K562 (cell line): ENCODE results near the gene S100A6. TPM values are rescaled to one million over a fixed set of nuclear protein-coding genes. Genes with fewer than 3 reads are reported as not detected.

Experiments used
- ATAC-seq: fragments of 200-7000 bp; cut with Tn5 transposase; 3 replicates; pipeline ENCODE4 v1.9.1; 2020; ENCODE audit warnings: moderate library complexity
- BruUV-seq: library from RNA; stranded (reverse); fragments of 400-500 nt; replicated peaks from 2 replicates; lab custom pipeline; 2021; lab: Mats Ljungman, UMichigan
- CTCF ChIA-PET: fragments of 300-600 bp; formaldehyde crosslinking; extraction: SDS; loops from one replicate; lab custom pipeline; 2021; ENCODE audit warnings: low intra/inter-chr PET ratio; lab: Yijun Ruan, JAX
- POLR2A ChIA-PET: fragments of 300-600, 350-650 bp; sonication (Branson Sonifier 250); formaldehyde crosslinking; extraction: SDS; loops from one replicate; lab custom pipeline; 2021; ENCODE audit warnings: antibody characterized with exemption, inconsistent platforms; lab: Yijun Ruan, JAX
- DNase-seq, 4 experiments: peaks; one replicate each; pipeline versions ENCODE4 v3.0.0 to v3.0.0-alpha.2; 2011 to 2018; ENCODE audit warnings: low spot score in 3 of 4, mixed read lengths in 3 of 4; ENCODE audit errors: extremely low read depth in 1 of 4
- FAIRE-seq: peaks from 2 replicates; lab custom pipeline; 2011; peaks lifted over from hg19 to GRCh38; lab: Jason Lieb, UNC
- H2AFZ ChIP-seq: 2 replicates; pipeline ENCODE4 v1.6.0; 2011; ENCODE audit warnings: low read depth, low read length, control low read depth, inconsistent platforms
- H3K27ac ChIP-seq: fragments of 200-600 bp; 3 replicates; pipeline ENCODE4 v1.8.0; 2011; ENCODE audit warnings: low read depth, mild to moderate bottlenecking, control low read depth, inconsistent platforms, low read length, moderate library complexity, mixed read lengths; ENCODE audit errors: extremely low read depth
- H3K27me3 ChIP-seq, 2 experiments: fragments of 300-600 bp in 1 of 2; 2 replicates in 1 of 2; 3 replicates in 1 of 2; pipeline versions ENCODE4 v1.6.0 to v1.8.0; 2011; ENCODE audit warnings: inconsistent platforms in 2 of 2, low read length in 2 of 2, mild to moderate bottlenecking in 1 of 2, mixed read lengths in 1 of 2, moderate library complexity in 1 of 2; ENCODE audit not compliant: control insufficient read depth in 2 of 2, insufficient read depth in 2 of 2
- H3K36me3 ChIP-seq: fragments of 300-600 bp; 3 replicates; pipeline ENCODE4 v1.8.0; 2011; ENCODE audit warnings: mild to moderate bottlenecking, low read length, inconsistent platforms; ENCODE audit not compliant: control insufficient read depth, insufficient read depth
- H3K4me1 ChIP-seq, 2 experiments: fragments of 200-600 bp in 1 of 2; replicated peaks in 1 of 2; 2 replicates in 1 of 2; 3 replicates in 1 of 2; pipeline versions ENCODE4 v1.5.1 to v1.8.0; 2011; ENCODE audit warnings: inconsistent platforms in 2 of 2, low read length in 2 of 2, mild to moderate bottlenecking in 1 of 2, mixed read lengths in 1 of 2, moderate library complexity in 1 of 2; ENCODE audit not compliant: control insufficient read depth in 2 of 2, insufficient read depth in 2 of 2
- H3K4me2 ChIP-seq: 2 replicates; pipeline ENCODE4 v1.6.1; 2011; ENCODE audit warnings: low read length, control low read depth, inconsistent platforms, mixed read lengths; ENCODE audit not compliant: insufficient read depth
- H3K4me3 ChIP-seq: fragments of 200-600 bp; sonication (generic), shearing (Covaris generic); 2 replicates; pipeline ENCODE4 v1.5.1; 2016; ENCODE audit warnings: control low read depth, inconsistent platforms
- H3K79me2 ChIP-seq: fragments of 200-600 bp; 3 replicates; pipeline ENCODE4 v1.8.0; 2011; ENCODE audit warnings: low read length, inconsistent platforms; ENCODE audit not compliant: control insufficient read depth, insufficient read depth
- H3K9ac ChIP-seq, 2 experiments: 2 replicates each; pipeline versions ENCODE4 v1.6.0 to v1.6.1; 2011; ENCODE audit warnings: low read depth in 2 of 2, low read length in 2 of 2, control low read depth in 1 of 2, inconsistent platforms in 1 of 2, mild to moderate bottlenecking in 1 of 2, mixed read lengths in 1 of 2; ENCODE audit not compliant: insufficient read depth in 1 of 2
- H3K9me1 ChIP-seq: one replicate; pipeline ENCODE4 v1.6.0; 2011; ENCODE audit warnings: inconsistent platforms, mild to moderate bottlenecking, low read length, moderate library complexity; ENCODE audit not compliant: control insufficient read depth, insufficient read depth
- H3K9me3 ChIP-seq: replicated peaks from 2 replicates; pipeline ENCODE4 v1.5.1; 2011; ENCODE audit warnings: low read depth, low read length, inconsistent platforms; ENCODE audit not compliant: control insufficient read depth, insufficient read depth
- H4K20me1 ChIP-seq: replicated peaks from 2 replicates; pipeline ENCODE4 v1.6.1; 2011; ENCODE audit warnings: low read length, inconsistent platforms, mixed read lengths; ENCODE audit not compliant: control insufficient read depth, insufficient read depth
- CHD4 ChIP-seq: fragments of 200-600 bp; sonication (generic); IDR thresholded peaks from 3 replicates; pipeline ENCODE4 v1.6.1; 2012; ENCODE audit warnings: low read depth, mild to moderate bottlenecking, mixed read lengths, low read length, inconsistent platforms; ENCODE audit not compliant: insufficient read depth, insufficient replicate concordance, poor library complexity, severe bottlenecking
- MED1 ChIP-seq: sonication (generic); formaldehyde crosslinking; IDR thresholded peaks from 2 replicates; pipeline ENCODE4 v1.8.1; 2023; ENCODE audit warnings: missing genetic modification reagents, borderline replicate concordance
- NFIC ChIP-seq: fragments of 450-650 bp; IDR thresholded peaks from 2 replicates; pipeline ENCODE4 v1.6.1; 2017; ENCODE audit warnings: mild to moderate bottlenecking, inconsistent platforms
- SRSF1 ChIP-seq: fragments of 200-400 bp; formaldehyde crosslinking; IDR thresholded peaks from 2 replicates; pipeline ENCODE4 v1.6.1; 2017; ENCODE audit warnings: mild to moderate bottlenecking, low read depth, low read length, moderate library complexity
- TGIF2 ChIP-seq: sonication (generic); formaldehyde crosslinking; IDR thresholded peaks from 2 replicates; pipeline ENCODE4 v1.8.1; 2022; ENCODE audit warnings: mild to moderate bottlenecking, missing genetic modification reagents, moderate library complexity
- WGBS: fragments of 100-300 bp; shearing (Covaris generic); methylation state at CpG from one replicate; pipeline ENCODE4 v1.1.6; 2016; ENCODE audit warnings: low coverage, mixed read lengths; ENCODE audit not compliant: insufficient coverage; ENCODE audit errors: missing lambda C conversion rate; 5-methylcytosine and 5-hydroxymethylcytosine counted together
- in situ Hi-C: fragments of 300-500 bp; cut with MboI; formaldehyde crosslinking; loops from 4 replicates; pipeline ENCODE4 v1.15.0; 2018; ENCODE audit warnings: inconsistent platforms, mixed read lengths
- intact Hi-C: fragments of 100-400 bp; cut with micrococcal nuclease; formaldehyde crosslinking; loops from 2 replicates; pipeline ENCODE4 v1.14.2; 2022
- polyA plus RNA-seq, 8 experiments: library from polyadenylated mRNA; depleted of rRNA in 4 of 8; stranded (reverse) in 5 of 8; unstranded in 3 of 8; fragments of >200 nt; fragmentation: Nextera tagmentation in 2 of 8; fragmentation: Illumina TruSeq in 1 of 8; extraction: Ambion mirVana in 2 of 8; extraction: Trizol in 1 of 8; gene quantifications; 2 replicates each; pipeline versions ENCODE4 v1.2.1 to v1.2.3, GENCODE V29; 2011 to 2014; ENCODE audit warnings: inconsistent platforms in 1 of 8, missing spikeins in 1 of 8
- total RNA-seq, 7 experiments: library from RNA; depleted of rRNA in 6 of 7; stranded (reverse); fragments of >200 nt in 6 of 7; fragmentation: Illumina TruSeq in 2 of 7; extraction: Trizol in 2 of 7; gene quantifications; 2 replicates each; pipeline versions ENCODE4 v1.2.1 to v1.2.3, GENCODE V29; 2011 to 2021; ENCODE audit warnings: low replicate concordance in 1 of 7
- TF ChIP-seq, protein P1 (sequence below): fragments of 450-650 bp; formaldehyde crosslinking; IDR thresholded peaks from 2 replicates; pipeline ENCODE4 v1.4.0; 2022; ENCODE audit warnings: missing genetic modification characterization
- TF ChIP-seq, protein P2 (sequence below): fragments of 150-350 bp; conservative IDR thresholded peaks from 2 replicates; pipeline ENCODE4 v1.6.1; 2014; ENCODE audit warnings: low read length

The S100A6 gene
- total and polyA plus RNA-seq, 9 of the 15 experiments (the other 6 are each of a cell fraction or from before 2014, with no cell fraction given) = 9.8 to 66.5 (median 23.2) TPM

DNA sequence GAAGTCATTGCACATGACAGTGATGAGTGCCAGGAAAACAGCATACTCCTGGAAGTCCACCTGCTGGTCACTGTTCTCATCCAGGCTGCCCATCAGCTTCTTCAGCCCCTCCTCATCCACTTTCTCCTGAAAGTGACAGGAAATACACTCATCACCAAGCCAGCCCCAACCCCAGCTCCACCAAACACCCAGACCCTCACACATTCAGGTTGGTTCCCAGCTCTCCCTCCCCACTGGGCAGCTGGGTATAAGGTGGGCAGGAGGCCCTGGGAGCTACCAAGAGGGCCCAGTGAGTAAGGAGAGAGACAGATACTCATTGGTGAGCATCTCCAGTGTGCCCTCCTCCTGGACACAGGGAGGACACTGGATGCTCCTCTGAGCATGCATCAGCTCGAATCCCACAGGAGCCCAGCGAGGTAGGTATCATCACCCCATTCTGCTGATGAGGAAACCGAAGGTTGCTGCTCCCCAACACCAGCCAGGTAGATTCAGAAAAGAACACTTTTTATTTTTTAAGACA is 25.7 kb upstream of the S100A6 start:
- TF ChIP-seq SRSF1 (no peak), TGIF2 (CRISPR knock-in tag) (no peak), NFIC (no peak), MED1 (CRISPR knock-in tag) (no peak), CHD4 (no peak)
- TF ChIP-seq, protein P1, sequence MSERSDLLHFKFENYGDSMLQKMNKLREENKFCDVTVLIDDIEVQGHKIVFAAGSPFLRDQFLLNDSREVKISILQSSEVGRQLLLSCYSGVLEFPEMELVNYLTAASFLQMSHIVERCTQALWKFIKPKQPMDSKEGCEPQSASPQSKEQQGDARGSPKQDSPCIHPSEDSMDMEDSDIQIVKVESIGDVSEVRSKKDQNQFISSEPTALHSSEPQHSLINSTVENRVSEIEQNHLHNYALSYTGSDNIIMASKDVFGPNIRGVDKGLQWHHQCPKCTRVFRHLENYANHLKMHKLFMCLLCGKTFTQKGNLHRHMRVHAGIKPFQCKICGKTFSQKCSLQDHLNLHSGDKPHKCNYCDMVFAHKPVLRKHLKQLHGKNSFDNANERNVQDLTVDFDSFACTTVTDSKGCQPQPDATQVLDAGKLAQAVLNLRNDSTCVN (CRISPR knock-in tag) = no peak
- TF ChIP-seq, protein P2, sequence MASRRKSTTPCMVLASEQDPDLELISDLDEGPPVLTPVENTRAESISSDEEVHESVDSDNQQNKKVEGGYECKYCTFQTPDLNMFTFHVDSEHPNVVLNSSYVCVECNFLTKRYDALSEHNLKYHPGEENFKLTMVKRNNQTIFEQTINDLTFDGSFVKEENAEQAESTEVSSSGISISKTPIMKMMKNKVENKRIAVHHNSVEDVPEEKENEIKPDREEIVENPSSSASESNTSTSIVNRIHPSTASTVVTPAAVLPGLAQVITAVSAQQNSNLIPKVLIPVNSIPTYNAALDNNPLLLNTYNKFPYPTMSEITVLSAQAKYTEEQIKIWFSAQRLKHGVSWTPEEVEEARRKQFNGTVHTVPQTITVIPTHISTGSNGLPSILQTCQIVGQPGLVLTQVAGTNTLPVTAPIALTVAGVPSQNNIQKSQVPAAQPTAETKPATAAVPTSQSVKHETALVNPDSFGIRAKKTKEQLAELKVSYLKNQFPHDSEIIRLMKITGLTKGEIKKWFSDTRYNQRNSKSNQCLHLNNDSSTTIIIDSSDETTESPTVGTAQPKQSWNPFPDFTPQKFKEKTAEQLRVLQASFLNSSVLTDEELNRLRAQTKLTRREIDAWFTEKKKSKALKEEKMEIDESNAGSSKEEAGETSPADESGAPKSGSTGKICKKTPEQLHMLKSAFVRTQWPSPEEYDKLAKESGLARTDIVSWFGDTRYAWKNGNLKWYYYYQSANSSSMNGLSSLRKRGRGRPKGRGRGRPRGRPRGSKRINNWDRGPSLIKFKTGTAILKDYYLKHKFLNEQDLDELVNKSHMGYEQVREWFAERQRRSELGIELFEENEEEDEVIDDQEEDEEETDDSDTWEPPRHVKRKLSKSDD = no peak
- TF ChIP-seq, all 486 proteins: peak for 0
- no peaks in the 10 kb centered on the region for H3K79me2 ChIP-seq
- peaks cover 6% of the 10 kb centered on the region for H3K9me1 ChIP-seq
- no peak overlapping the region for H2AFZ ChIP-seq
- no peaks in the 10 kb centered on the region for H4K20me1 ChIP-seq
- H3K27ac ChIP-seq = no peak overlapping the region
- peaks cover 13% of the 10 kb centered on the region in 2 experiments for H3K4me1 ChIP-seq
- no peak overlapping the region for H3K4me3 ChIP-seq
- H3K4me2 ChIP-seq = no peak overlapping the region
- peak overlapping the region in 1 of 2 experiments; percentile 62; a peak in 1 of 4 replicates for H3K9ac ChIP-seq
- FAIRE-seq = no peak
- no peaks in the 10 kb centered on the region for H3K27me3 ChIP-seq
- POLR2A ChIA-PET = interaction anchor here (0.6 to 2.2 kb wide), 5 partner anchors 11 to 65 kb away, joined by 3 to 8 read pairs (median 4); no protein-coding TSS in a partner anchor
- ATAC-seq = no peak
- CTCF ChIA-PET = no interaction called here
- no peak for DNase-seq
- 69% methylated on average over 3 of the region's 3 CpGs for WGBS
- in situ Hi-C loops (loop anchor here (10.0 kb wide), 1 partner anchor 47 kb away; no protein-coding TSS in a partner anchor), intact Hi-C loops (no loop called here)
- no peaks in the 10 kb centered on the region for H3K36me3 ChIP-seq
- no TSS peak for BruUV-seq
- H3K9me3 ChIP-seq = no peaks in the 10 kb centered on the region
